ENCODE data around the gene DHX34. TPM values are rescaled to one million over a fixed set of nuclear protein-coding genes. Genes with fewer than 3 reads are reported as not detected.
"Not testable (repeated sequence)": the region's sequence is repeated elsewhere in the genome, so short reads cannot be mapped to it uniquely, and the experiment has no call there.

DHX34 gene
- total RNA-seq, 2 experiments from 2014 or later: 11.7 to 14.3 TPM

- CTCF ChIA-PET: no interaction called here
- Mint-ChIP-seq H3K27ac (no peak overlapping the region), H3K9me3 (ENCODE audit: low read depth) (no peaks in the 10 kb centered on the region)
Measured at GRCh38 chr19:47377208-47377701, 28.1 kb downstream of the DHX34 start.

GRCh38 chr19:47377801-47378200 lies 28.7 kb downstream of the DHX34 start:
- DNase-seq (no peak), ATAC-seq (no peak)
- Mint-ChIP-seq H3K4me1 (peaks cover 14% of the 10 kb centered on the region), H3K9me3 (ENCODE audit: low read depth) (no peaks in the 10 kb centered on the region), H3K4me3 (no peak overlapping the region), H3K36me3 (peaks cover 10% of the 10 kb centered on the region), H3K27me3 (no peaks in the 10 kb centered on the region), H3K27ac (no peak overlapping the region)
- CTCF ChIA-PET: no interaction called here

More at GRCh38 chr19:47377208-47377701, 28.1 kb downstream of the DHX34 start:
- ATAC-seq (no peak), DNase-seq (no peak)
- H3K27me3 Mint-ChIP-seq: no peaks in the 10 kb centered on the region
- no peak overlapping the region for H3K4me3 Mint-ChIP-seq
- H3K4me1 Mint-ChIP-seq: peaks cover 12% of the 10 kb centered on the region
- peaks cover 10% of the 10 kb centered on the region for H3K36me3 Mint-ChIP-seq

- Mint-ChIP-seq H3K4me3 (no peak overlapping the region), H3K27me3 (no peaks in the 10 kb centered on the region), H3K36me3 (peaks cover 10% of the 10 kb centered on the region), H3K27ac (no peak overlapping the region), H3K4me1 (peaks cover 16% of the 10 kb centered on the region), H3K9me3 (ENCODE audit: low read depth) (no peaks in the 10 kb centered on the region)
- ATAC-seq (no peak), DNase-seq (no peak)
- CTCF ChIA-PET: no interaction called here
Measured at GRCh38 chr19:47378246-47378645, 29.1 kb downstream of the DHX34 start.

- ATAC-seq (no peak), DNase-seq (no peak)
- H3K27ac Mint-ChIP-seq: no peak overlapping the region
- CTCF ChIA-PET: interaction anchor here (1.7 kb wide), 1 partner anchor 12 kb away, joined by 5 read pairs; no protein-coding TSS in a partner anchor
- H3K4me3 Mint-ChIP-seq: no peak overlapping the region
- H3K36me3 Mint-ChIP-seq: peaks cover 10% of the 10 kb centered on the region
- peaks cover 19% of the 10 kb centered on the region for H3K4me1 Mint-ChIP-seq
- no peaks in the 10 kb centered on the region for H3K9me3 Mint-ChIP-seq (ENCODE audit: low read depth)
- H3K27me3 Mint-ChIP-seq: no peaks in the 10 kb centered on the region
Measured at GRCh38 chr19:47379381-47379938, 30.3 kb downstream of the DHX34 start.

- Mint-ChIP-seq H3K9me3 (ENCODE audit: low read depth) (no peaks in the 10 kb centered on the region), H3K4me3 (no peak overlapping the region), H3K36me3 (peaks cover 10% of the 10 kb centered on the region), H3K27me3 (no peaks in the 10 kb centered on the region), H3K4me1 (peaks cover 19% of the 10 kb centered on the region), H3K27ac (no peak overlapping the region)
- DNase-seq (no peak), ATAC-seq (no peak)
- CTCF ChIA-PET: interaction anchor here (1.6 to 1.7 kb wide), 2 partner anchors 11 to 31 kb away, joined by 5 to 6 read pairs; partner anchors contain the start of gene DHX34
Measured at GRCh38 chr19:47380559-47380958, 31.4 kb downstream of the DHX34 start.

GRCh38 chr19:47381121-47381520 lies 32.0 kb downstream of the DHX34 start:
- H3K27ac Mint-ChIP-seq: peak overlapping the region; percentile 15
- no peaks in the 10 kb centered on the region for H3K27me3 Mint-ChIP-seq
- peaks cover 19% of the 10 kb centered on the region for H3K4me1 Mint-ChIP-seq
- no peaks in the 10 kb centered on the region for H3K9me3 Mint-ChIP-seq (ENCODE audit: low read depth)
- CTCF ChIA-PET: interaction anchor here (1.6 to 1.7 kb wide), 2 partner anchors 10 to 32 kb away, joined by 5 to 6 read pairs; partner anchors contain the start of gene DHX34
- H3K4me3 Mint-ChIP-seq: no peak overlapping the region
- peaks cover 9% of the 10 kb centered on the region for H3K36me3 Mint-ChIP-seq
- ATAC-seq: no peak
- no peak for DNase-seq

- peak; percentile 77 for ATAC-seq
- H3K27ac Mint-ChIP-seq: peak overlapping the region; percentile 15
- CTCF ChIA-PET: interaction anchor here (1.6 to 1.7 kb wide), 2 partner anchors 10 to 33 kb away, joined by 6 to 9 read pairs; partner anchors contain the start of gene DHX34
Measured at GRCh38 chr19:47381653-47382279, 32.7 kb downstream of the DHX34 start.

GRCh38 chr19:47383890-47384289 lies 34.8 kb downstream of the DHX34 start:
- not testable (repeated sequence) for H3K27ac Mint-ChIP-seq; H3K27me3 Mint-ChIP-seq; H3K9me3 Mint-ChIP-seq (ENCODE audit: low read depth); ATAC-seq; H3K4me3 Mint-ChIP-seq; H3K36me3 Mint-ChIP-seq; DNase-seq
- peaks cover 19% of the 10 kb centered on the region for H3K4me1 Mint-ChIP-seq
- CTCF ChIA-PET: interaction anchor here (0.6 to 1.3 kb wide), 3 partner anchors 21 to 728 kb away, joined by 3 to 5 read pairs (median 3); partner anchors contain the start of gene DHX34

More at GRCh38 chr19:47381653-47382279, 32.7 kb downstream of the DHX34 start:
- H3K4me1 Mint-ChIP-seq: peaks cover 19% of the 10 kb centered on the region
- no peaks in the 10 kb centered on the region for H3K9me3 Mint-ChIP-seq (ENCODE audit: low read depth)
- no peaks in the 10 kb centered on the region for H3K27me3 Mint-ChIP-seq
- peaks cover 9% of the 10 kb centered on the region for H3K36me3 Mint-ChIP-seq
- no peak overlapping the region for H3K4me3 Mint-ChIP-seq
- peak; percentile 72 for DNase-seq

- not testable (repeated sequence) for H3K27ac Mint-ChIP-seq; ATAC-seq; H3K9me3 Mint-ChIP-seq (ENCODE audit: low read depth); DNase-seq; H3K4me3 Mint-ChIP-seq; H3K36me3 Mint-ChIP-seq; H3K27me3 Mint-ChIP-seq
- H3K4me1 Mint-ChIP-seq: peaks cover 19% of the 10 kb centered on the region
- CTCF ChIA-PET: interaction anchor here (0.6 kb wide), 2 partner anchors 22 to 728 kb away, joined by 3 to 5 read pairs; no protein-coding TSS in a partner anchor
Measured at GRCh38 chr19:47384533-47384932, 35.4 kb downstream of the DHX34 start.

GRCh38 chr19:47386582-47386981 lies 37.5 kb downstream of the DHX34 start:
- CTCF ChIA-PET: interaction anchor here (0.8 to 1.4 kb wide), 2 partner anchors 38 to 90 kb away, joined by 3 to 5 read pairs; partner anchors contain the start of gene DHX34
- not testable (repeated sequence) for H3K9me3 Mint-ChIP-seq (ENCODE audit: low read depth); H3K4me3 Mint-ChIP-seq; H3K27me3 Mint-ChIP-seq; ATAC-seq; H3K27ac Mint-ChIP-seq; DNase-seq; H3K36me3 Mint-ChIP-seq
- peaks cover 17% of the 10 kb centered on the region for H3K4me1 Mint-ChIP-seq

GRCh38 chr19:47387623-47388022 lies 38.5 kb downstream of the DHX34 start:
- CTCF ChIA-PET; ATAC-seq; H3K4me1 Mint-ChIP-seq; H3K36me3 Mint-ChIP-seq; H3K9me3 Mint-ChIP-seq (ENCODE audit: low read depth); H3K4me3 Mint-ChIP-seq; H3K27me3 Mint-ChIP-seq; H3K27ac Mint-ChIP-seq; DNase-seq: not testable (repeated sequence)

GRCh38 chr19:47388721-47389120 lies 39.6 kb downstream of the DHX34 start:
- not testable (repeated sequence) for H3K4me1 Mint-ChIP-seq; H3K4me3 Mint-ChIP-seq; H3K27ac Mint-ChIP-seq; DNase-seq; ATAC-seq; H3K9me3 Mint-ChIP-seq (ENCODE audit: low read depth); H3K27me3 Mint-ChIP-seq; H3K36me3 Mint-ChIP-seq
- CTCF ChIA-PET: interaction anchor here (1.0 to 5.2 kb wide), 3 partner anchors 92 to 318 kb away, joined by 3 to 88 read pairs (median 3); no protein-coding TSS in a partner anchor

- DNase-seq: no peak
- Mint-ChIP-seq H3K36me3 (no peaks in the 10 kb centered on the region), H3K4me3 (no peak overlapping the region), H3K4me1 (peaks cover 4% of the 10 kb centered on the region), H3K27ac (no peak overlapping the region), H3K27me3 (no peaks in the 10 kb centered on the region), H3K9me3 (ENCODE audit: low read depth) (no peaks in the 10 kb centered on the region)
- no peak for ATAC-seq
- CTCF ChIA-PET: interaction anchor here (1.0 to 5.2 kb wide), 4 partner anchors 47 to 318 kb away, joined by 3 to 88 read pairs (median 3); no protein-coding TSS in a partner anchor
Measured at GRCh38 chr19:47389150-47389556, 40.0 kb downstream of the DHX34 start.
